GM12892 (cell line): Measurements from ENCODE around the gene KIF24.

Experiments used
- POLR2A ChIP-seq: IDR thresholded peaks from 2 replicates; pipeline ENCODE4 v1.6.1; 2011; ENCODE audit warnings: low read depth, low read length, control low read depth
- TAF1 ChIP-seq: IDR thresholded peaks from 2 replicates; pipeline ENCODE4 v1.6.1; 2011; ENCODE audit warnings: low read depth, mild to moderate bottlenecking, control low read depth, low read length, borderline replicate concordance

- no peak for TF ChIP-seq POLR2A
- no peak for TF ChIP-seq TAF1
Observed at GRCh38 chr9:34334337-34334824, 5.3 kb upstream of the KIF24 start.
